Fibroblast of skin of right biceps (primary cell): ENCODE results near the gene MPHOSPH6.
A peak's percentile ranks its signal among the peaks of the same experiment; 100 is the strongest.
"Not testable (repeated sequence)": the region's sequence is repeated elsewhere in the genome, so short reads cannot be mapped to it uniquely, and the experiment has no call there.

Experiments used
- DNase-seq: peaks from one replicate; pipeline ENCODE4 v3.0.0-alpha.2; 2013

The MPHOSPH6 gene, protein sequence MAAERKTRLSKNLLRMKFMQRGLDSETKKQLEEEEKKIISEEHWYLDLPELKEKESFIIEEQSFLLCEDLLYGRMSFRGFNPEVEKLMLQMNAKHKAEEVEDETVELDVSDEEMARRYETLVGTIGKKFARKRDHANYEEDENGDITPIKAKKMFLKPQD

DNA sequence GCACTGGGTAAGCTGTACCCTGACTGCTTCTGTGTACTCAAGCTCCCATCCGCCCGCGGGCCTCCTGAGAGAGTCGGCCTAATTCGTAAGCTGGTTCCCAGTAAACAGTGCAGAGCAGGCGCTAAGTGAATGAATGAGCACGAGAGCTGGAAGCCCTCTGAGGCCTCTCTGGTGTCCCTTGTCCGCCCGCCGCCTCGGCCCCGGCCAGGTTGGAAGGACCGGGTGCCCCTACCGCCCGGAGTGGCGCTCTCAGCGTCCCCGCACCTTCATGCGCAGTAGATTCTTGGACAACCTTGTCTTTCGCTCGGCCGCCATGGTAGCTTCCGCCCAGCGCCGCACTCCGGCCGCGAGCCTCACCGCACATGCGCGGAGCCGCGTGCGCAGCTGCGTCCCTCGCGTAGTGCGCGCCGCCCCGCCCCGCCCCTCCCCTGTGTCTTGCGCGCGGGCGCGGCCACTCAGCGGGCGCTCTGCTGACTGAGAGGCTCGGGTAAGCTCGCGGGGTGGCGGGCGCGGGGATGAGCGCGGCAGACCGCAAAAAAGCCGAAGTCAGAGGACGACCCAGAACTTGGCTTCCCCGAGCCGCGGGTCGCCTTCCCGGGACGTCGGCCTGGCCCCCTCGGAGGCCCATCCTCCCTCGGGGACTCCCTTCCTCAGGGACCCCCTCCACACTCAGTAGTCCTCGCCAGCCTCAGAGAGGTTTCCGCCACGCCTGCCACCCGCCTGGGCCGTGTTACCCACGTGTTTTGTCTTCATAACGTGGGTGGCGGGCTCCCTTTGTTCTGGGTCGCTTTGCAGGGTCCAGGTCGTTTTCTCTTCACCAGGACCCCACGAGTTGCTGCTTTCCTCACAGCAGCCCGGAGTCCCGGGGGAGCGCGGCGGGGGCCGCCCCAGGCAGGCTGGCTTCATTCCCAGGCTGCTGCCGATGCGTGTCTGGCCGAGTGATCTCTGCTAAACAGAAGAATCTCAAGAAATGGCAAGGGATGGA, at the start of gene MPHOSPH6:
TSS of gene MPHOSPH6 (minus strand) at position 364 of the 985 bp plus-strand sequence. CDS start at position 315, 49 bp downstream.
- DNase-seq = peak; percentile 92

DNA sequence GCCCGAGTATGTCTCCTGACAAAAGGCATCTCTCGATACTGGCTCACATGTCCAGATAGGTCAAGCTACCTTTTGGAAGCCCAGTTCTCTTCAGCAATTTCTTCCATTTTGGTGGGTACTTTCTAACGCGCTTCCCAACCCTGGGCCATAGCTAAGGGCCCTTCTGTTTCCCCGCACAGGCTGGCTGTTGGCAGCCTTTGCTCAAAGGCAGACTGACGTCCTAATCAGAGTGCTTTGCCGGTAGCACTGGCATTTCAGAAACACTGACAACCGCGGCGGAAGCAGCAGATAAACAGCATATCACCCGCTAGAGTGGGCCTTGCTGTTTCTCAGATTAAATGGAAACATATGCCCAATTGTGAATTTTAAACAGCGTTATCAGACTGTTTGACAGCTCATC, 49.3 kb upstream of the MPHOSPH6 start:
- no peak for DNase-seq

DNA sequence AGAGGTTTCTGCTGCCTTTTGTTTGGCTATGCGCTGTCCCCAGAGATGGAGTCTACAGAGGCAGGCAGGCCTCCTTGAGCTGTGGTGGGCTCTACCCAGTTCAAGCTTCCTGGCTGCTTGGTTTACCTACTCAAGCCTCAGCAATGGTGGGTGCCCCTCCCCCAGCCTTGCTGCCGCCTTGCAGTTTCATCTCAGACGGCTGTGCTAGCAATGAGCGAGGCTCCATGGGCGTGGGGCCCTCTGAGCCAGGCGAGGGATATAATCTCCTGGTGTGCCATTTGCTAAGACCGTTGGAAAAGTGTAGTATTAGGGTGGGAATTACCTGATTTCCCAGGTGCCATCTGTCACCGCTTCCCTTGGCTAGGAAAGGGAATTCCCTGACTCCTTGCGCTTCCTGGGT, 39.3 kb upstream of the MPHOSPH6 start:
- not testable (repeated sequence) for DNase-seq

DNA sequence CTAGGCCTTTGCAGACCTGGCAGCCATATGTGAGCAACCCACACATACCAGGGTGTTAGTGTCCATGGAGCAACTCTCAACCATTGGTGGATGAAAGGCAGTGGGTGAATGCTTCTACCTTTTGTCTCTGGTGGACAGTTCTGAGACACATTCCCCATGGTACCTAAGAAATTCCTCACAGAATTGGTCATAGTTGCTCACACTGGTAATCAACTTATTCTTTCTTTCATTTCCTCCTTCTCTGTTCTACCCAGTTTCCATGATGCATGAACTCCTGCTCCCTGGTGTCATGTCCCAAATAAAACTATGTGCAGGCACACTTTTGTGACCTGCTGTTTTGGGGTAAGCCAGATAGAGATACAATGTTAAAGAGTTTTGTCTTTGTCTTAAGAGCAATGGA, 33.2 kb upstream of the MPHOSPH6 start:
- no peak for DNase-seq

DNA sequence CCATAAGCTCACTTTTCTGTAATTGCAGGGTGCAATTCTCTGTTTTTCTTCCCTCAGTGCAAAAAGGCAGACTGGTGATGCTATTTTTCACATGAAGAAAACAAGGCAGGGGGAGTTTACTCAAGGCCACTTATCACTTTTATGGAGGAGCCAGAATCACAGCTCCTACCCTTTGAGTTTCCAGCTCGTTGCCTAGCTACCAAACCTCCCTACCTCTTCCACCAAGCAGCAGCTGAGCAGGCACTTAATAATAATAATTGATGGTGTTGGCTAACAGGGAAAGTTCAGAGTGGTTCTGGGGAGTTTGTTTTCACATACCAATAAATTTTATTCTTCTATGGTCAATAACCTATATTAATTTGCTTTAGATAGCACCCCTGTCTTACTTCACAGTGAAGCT, 31.9 kb upstream of the MPHOSPH6 start:
- no peak for DNase-seq

DNA sequence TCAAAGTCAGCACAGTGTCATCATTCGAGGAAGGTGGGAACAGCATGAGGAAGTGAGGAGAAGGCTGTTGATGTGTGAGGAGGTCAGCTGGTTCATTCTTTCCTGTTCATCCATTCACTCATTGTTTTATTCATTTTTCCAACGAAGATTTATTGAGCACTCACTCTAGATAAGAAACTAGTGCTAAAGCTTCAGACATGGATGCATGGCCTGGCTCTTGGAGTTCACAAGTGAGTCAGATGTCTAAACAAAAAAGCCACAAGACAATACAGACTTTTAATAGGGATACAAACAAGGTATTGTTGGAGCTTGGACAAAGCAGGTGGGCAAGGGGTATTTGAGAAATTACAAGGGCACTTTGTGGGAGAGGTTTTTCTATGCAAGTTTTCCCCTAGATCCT, 31.3 kb upstream of the MPHOSPH6 start:
- DNase-seq = no peak

DNA sequence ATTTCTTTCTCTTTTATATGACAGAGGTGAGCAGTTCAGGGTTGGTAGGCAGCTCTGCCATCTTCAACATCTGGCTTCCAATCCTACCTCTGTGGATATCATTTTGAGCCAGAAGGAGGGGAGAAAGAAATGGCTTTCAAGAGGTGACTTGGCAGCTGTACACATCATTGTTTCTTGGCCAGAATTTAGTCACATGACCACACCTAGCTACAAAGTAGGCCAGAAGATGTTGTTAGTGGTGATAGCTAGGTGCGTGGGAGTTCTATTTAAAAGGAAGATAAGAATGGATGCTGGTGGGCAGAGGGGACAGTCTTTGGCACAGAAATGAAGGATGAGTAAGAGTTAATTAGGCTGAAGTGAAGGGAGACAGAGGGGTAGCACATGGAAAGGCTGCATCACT, 29.2 kb upstream of the MPHOSPH6 start:
- DNase-seq = no peak

DNA sequence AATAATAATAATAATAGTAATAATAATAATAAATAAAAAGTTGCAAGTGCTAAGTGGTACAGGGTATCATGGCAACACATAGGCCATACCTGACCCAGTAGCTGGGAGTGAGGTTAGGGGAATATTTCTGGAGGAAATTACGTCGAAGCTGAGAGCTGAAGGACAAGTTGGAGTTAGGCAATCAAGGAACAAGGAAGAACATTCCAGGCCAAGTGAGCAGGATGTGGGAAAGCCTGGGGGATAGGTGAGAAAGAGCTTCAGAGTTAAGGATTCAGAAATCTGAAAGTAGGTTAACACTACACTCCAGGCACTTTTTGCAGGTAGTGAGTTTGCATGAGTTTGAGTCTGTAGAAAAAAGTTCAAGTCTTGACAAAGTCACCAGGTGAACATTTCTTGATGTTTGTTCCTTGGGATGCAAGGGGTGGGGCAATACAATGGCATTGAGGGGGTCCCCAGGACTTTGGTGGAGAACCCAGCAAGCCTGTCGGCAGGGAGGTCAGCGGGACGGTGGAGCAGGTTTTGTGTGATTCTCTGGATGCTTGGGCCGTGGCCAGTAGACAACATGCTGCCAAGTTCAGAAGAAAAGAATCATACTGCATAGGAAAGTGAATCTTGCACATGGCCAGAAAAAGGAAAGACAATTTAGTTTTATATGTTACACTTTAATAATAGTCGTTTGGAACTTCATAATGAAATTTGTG, 27.7 kb upstream of the MPHOSPH6 start:
- DNase-seq = no peak

DNA sequence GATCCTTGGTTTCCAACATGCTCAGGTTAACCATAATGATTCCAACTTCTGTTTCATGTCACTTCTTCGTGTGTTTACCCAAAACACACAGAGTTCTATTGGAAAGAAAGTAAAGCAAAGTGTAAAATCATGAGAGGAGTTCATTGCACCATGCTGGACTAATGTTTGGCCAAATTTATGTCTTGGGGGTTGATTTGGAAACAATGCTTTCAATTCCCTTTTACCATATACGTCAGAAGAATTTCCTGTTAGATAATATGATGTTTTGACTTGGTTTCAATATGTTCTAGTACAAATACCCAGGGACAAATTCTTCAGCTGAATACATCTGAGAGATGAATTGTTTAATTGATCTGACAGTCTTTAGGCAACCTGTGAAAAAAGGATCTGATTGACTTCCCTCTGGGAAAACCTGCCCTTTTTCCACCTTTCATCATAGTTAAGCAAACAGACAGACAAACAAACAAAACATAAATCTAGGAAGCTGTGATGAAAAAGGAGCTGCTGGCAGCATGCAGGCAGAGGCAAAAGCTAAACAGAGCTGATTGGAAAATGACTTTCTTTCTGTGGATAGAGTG, 26.0 kb upstream of the MPHOSPH6 start:
- no peak for DNase-seq

DNA sequence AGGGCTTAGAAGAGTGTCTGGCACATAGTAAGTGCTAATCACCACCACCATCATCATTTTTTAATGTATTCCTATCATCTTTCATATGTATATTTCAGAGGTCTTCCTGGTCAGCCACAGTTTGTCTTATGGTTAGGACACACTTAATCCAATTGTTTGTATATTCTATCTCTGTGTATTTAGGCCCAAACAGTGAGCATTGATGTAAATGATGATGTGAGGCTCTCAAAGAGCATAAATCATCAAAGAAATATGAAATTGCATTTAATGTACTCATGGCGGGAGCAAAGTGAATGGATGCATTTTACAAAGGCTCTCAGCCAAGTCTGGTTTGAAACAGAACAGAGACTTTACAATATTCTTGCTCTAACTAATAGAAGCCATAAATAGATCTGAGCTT, 24.1 kb upstream of the MPHOSPH6 start:
- no peak for DNase-seq

DNA sequence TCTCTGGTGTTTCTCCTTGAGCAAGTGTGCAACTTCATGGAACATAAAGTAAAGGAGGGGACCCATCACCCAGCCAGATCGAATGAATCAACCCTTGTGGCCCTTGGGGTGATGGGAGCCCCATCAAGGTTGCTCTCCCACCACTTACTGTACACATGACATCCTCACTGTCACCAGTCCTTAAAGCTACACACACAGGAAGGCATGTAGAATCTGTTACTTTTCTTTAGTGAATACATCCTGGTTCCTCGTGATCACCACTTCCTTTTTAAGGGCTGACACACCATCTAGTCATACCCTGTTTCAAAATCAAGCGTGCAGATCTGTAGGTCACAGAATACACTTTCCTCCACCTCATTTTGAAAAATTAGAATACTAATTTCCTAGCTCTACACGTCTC, 22.6 kb upstream of the MPHOSPH6 start:
- peak; percentile 60 for DNase-seq

DNA sequence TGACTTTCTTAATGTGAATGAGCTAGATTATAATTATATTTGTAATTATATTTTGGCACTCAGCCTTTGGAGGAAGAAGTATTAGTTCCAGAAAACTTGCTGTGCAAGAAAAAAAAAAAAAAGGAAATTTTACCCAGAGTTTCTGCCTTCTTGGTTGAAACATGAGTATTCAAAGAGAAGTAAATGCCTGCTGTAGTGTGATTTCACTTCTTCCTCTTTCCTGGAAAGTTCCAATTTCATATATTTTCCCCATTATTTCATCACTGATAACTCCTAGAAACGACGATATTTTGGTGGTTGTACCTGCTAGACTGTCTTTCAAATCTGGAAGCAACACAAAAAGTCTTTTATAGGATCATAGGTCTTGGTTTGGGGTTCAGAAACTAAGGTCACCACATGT, 20.4 kb upstream of the MPHOSPH6 start:
- no peak for DNase-seq

DNA sequence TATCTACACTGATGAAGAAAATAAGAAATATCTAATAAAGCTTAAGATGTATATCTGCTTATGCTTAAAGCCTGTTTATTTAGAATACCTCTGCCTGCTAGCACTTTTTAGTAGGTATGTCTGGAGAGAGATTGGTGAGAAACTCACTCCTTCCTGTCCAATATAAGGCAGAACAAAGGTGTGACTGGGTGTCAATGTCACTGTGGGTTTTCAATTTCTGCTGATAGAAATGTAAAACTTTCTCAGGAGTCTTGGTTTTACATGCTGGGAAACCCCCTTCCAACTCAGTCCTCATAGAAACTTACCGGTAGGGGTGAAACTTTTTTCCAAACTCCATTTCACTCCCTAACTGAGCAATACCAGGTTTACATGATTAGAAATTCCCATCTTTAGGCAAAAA, 17.8 kb upstream of the MPHOSPH6 start:
- DNase-seq = no peak

DNA sequence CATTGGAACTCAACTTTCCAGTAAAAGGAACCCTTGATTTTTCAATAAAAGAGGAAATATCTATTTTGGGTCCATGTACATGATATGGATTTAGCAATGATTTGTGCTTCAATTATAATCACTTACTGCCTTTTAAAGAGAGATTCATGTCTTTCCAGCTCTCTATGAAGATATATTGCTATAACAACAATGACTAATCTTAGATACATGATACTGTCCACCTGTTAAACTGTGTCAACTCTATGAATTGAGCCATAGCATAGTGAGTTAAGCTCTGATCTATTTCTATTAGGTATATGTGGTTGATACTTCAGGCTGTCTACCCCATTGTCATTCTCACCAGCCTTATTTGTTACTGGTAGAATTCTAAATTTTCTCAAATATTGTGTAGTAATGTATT, 15.0 kb upstream of the MPHOSPH6 start:
- DNase-seq = no peak

DNA sequence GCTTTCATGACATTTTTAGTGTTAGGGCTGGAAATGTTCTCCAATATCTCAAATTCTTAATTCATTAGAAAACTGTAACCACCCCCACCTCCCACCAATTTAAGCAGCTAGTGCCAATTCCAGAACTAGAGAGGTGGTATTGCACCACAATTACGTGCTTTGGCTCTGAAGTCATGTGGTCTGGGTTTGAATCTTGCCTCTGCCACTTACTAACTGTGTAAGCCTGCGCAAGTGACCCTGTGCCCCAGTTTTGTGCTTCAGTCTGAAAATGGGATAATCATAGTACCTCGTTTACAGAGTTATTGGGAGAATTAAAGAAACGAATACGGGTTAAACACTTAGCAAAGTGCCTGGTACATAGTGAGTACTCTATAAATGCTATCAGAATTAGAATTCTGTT, 14.2 kb upstream of the MPHOSPH6 start:
- no peak for DNase-seq

DNA sequence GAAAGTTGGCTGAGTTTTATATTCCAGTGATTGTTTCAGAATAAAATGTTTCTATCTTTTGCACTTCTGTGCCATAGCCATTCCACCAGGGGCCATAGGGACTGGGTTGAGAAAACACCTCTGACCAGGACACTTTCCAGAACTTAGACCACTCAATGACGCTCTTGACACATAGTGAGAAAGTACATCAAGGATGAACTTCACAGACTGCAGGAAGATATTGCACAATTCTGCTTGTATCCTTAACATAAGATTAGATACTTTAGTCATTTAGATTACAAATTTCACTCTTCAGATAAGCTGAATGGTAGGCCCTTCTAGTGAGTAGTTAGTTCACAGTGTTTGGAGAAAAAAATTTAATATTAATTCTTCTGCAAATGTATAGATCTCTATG, 13.0 kb upstream of the MPHOSPH6 start:
- no peak for DNase-seq

DNA sequence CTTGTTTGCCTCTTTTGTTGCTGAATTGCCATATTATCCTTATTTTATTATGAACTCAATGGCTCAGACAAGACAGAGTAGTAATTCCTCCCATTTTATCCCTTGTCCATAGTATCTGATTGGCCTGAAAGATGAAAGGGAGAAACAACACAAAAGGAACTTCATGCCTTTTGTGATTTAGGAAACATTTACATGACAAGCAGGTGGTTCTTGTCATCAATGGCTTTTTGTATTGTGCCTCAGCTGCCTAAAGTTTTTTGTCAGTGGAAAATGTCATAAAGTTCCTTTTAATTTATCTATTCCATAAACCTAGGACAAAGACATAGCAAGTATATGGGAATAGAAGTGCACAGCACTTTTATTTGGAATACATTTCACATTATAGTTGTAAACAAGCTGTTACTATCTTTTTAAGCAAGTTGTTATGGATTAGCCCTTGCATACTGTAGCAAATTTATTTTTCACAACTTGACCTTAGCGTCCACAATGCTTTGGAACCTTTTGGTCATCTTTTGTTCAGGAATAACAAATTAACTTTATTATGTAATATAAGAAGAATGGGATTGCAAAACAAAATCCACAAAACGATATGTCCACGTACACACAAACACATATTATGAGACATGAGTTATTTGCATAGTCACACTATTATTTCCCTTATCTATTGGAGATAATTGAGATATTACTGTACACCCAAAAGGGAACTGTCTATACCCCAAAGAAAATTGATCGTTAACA, 12.4 kb upstream of the MPHOSPH6 start:
- no peak for DNase-seq

DNA sequence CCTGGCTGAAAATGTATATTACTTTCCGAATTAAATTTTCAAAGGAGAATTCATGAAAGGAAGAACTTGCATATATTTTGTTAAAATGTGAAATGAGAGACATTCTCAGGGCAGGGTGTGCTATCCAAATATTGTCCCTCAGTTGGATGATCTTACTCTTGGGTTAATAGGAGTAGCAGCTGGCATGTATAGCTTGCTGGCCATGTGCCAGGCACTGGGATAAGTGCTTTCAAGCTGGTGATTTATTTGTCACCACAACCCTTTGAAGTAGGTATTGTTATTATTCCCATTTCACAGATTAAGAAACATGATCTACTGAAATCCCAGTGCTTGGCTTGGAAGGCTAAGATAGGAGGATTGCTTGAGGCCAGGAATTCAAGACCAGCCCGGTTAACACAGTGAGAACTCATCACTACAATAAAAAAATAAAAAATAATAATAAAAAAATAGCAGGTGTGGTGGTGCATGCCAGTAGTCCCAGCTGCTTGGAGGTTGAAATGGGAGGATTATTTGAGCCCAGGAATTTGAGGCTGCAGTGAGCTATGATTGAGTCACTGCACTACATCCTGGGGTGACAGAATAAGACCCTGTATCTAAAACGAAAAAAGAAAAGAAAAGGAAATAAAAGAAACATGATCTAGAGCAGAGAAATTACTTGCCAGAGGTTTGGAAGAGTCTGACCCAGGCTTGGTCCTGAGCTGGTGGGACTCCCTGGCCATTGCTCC, 11.6 kb upstream of the MPHOSPH6 start:
- DNase-seq = no peak

DNA sequence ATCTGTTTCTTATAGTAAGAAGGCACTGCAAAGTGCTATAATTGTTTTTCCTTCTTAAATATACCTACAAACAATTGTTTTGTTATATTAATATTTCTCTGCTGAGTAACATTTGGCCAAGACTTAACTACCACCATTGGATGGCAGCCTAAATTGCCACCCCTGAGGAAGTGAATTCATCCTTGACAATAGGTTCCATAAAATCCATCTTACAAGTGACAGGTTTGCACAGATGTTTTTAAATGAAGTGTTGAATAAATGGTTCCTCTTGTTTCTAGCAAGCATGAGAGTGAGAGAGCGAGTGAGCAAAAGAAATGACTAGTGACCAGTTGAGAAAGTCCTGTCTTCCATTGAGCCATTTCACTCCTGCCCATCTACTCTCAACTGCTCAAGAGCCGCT, 8.3 kb upstream of the MPHOSPH6 start:
- no peak for DNase-seq

DNA sequence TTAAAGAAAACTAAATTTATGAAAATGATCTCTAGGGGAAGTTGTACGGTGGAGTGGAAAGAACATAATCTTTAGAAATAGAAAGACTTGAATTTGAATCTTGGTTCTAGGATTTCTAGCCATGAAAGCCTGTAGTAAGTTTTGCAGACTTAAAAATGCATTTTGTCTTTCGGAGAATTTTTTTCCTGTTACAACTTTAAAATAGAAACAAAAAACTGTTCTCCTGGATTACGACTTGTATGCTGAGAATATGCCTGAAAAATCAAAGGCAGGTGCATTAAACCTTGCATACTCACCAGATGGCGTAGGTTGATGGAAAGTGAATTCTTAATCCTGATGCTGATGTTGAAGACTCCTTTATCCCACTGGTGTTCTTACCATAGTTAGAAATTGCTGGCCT, 7.5 kb upstream of the MPHOSPH6 start:
- DNase-seq = no peak

DNA sequence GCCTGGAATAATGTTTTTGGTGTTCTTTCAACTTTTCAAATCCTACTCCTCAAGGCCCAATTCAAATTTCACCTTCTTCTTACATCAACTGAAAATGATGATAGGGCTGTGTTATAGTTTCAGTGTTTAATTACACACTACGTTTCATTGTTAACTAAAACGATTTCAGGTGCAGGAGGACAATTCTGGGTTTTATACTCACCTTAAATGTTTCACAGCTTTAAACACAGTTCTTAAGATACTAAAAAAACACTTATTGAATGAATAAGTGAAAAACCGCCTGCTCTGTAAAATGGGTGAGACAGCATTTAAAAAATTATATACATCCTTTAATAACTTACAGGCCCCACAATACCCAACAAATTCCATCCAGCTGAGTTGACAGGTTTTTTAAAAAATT, 6.2 kb upstream of the MPHOSPH6 start:
- DNase-seq = no peak

DNA sequence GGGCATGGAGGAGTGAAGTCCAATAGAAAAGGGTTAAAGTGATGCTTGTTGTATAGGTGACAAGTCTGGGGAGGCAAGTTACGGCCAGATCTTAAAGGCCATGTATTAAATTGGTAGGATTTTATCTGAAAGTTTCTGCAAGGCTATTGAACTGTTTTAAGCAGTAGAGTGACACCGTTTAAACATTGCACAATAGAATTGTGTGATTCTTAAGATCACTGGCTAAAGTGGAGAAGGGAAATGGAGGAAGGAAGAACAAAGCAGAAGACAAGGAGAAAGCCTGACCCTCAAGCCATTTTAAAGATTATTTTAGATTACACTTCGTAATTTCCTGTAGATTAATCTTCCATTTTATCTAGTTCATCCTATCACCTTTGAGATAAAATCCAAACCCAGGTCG, 5.6 kb upstream of the MPHOSPH6 start:
- no peak for DNase-seq
